Tibial artery (tissue), 4 donors: Measurements from ENCODE around the gene RPS6KA3.

Source experiments
- DNase-seq, 2 donors: peaks; one replicate each; pipeline ENCODE4 v3.0.0-alpha.2; 2019
- H3K27ac ChIP-seq, 2 donors: fragments of 200-600 bp; sonication (generic) in 1 of 2; 1 replicate in 1 of 2; 2 replicates in 1 of 2; pipeline ENCODE4 v1.5.1; 2018 to 2019; ENCODE audit warnings: mild to moderate bottlenecking in 1 of 2
- H3K27me3 ChIP-seq, 2 donors: fragments of 200-600 bp; sonication (generic) in 1 of 2; one replicate each; pipeline versions ENCODE4 v1.5.1 to v1.6.0; 2016 to 2019
- H3K36me3 ChIP-seq, 3 donors: fragments of 200-600 bp; sonication (generic) in 2 of 3; one replicate each; pipeline ENCODE4 v1.5.1; 2016 to 2019; ENCODE audit warnings: mild to moderate bottlenecking in 2 of 3
- H3K4me1 ChIP-seq, 4 donors: fragments of 200-600 bp; sonication (generic) in 2 of 4; 1 replicate in 3 of 4; 2 replicates in 1 of 4; pipeline ENCODE4 v1.5.1; 2016 to 2019
- H3K4me3 ChIP-seq, 2 donors: fragments of 200-600 bp; sonication (generic) in 1 of 2; 1 replicate in 1 of 2; 2 replicates in 1 of 2; pipeline ENCODE4 v1.5.1; 2018 to 2019; ENCODE audit warnings: mild to moderate bottlenecking in 2 of 2
- H3K9me3 ChIP-seq, 3 donors: fragments of 200-600 bp; sonication (generic) in 1 of 3; one replicate each; pipeline ENCODE4 v1.5.1; 2016 to 2019
- CTCF ChIP-seq, 2 experiments: fragments of 200-600 bp in 1 of 2; fragments of 450-650 bp in 1 of 2; IDR thresholded peaks; one replicate each; pipeline ENCODE4 v1.5.1; 2017 to 2019; ENCODE audit warnings: antibody characterized with exemption in 2 of 2, mild to moderate bottlenecking in 1 of 2, moderate library complexity in 1 of 2
- intact Hi-C: fragments of 100-400 bp; cut with DNase I; formaldehyde crosslinking; loops from one replicate; pipeline ENCODE4 v1.15.0; 2023; ENCODE audit warnings: low total_unique reads

Gene RPS6KA3

GRCh38 chrX:20240201-20240600 is 26.5 kb downstream of the RPS6KA3 start:
- intact Hi-C loops: no loop called here
- Histone ChIP-seq H3K4me1 (no peaks in the 10 kb centered on the region), H3K27me3 (no peaks in the 10 kb centered on the region), H3K9me3 (no peaks in the 10 kb centered on the region), H3K36me3 (no peaks in the 10 kb centered on the region), H3K4me3 (no peak overlapping the region), H3K27ac (no peak overlapping the region)
- no peak for TF ChIP-seq CTCF (IDR thresholded peaks at IDR 0.05)
- DNase-seq: no peak

- H3K9me3 ChIP-seq: no peaks in the 10 kb centered on the region
- no peak overlapping the region for H3K4me3 ChIP-seq
- intact Hi-C loops: no loop called here
- no peak for DNase-seq
- no peaks in the 10 kb centered on the region for H3K36me3 ChIP-seq
- TF ChIP-seq CTCF (IDR thresholded peaks at IDR 0.05): no peak
- H3K27me3 ChIP-seq: no peaks in the 10 kb centered on the region
- H3K27ac ChIP-seq: no peak overlapping the region
- no peaks in the 10 kb centered on the region for H3K4me1 ChIP-seq
These were observed 28.8 kb downstream of the RPS6KA3 start for GRCh38 chrX:20237864-20238263.

- Histone ChIP-seq H3K36me3 (no peaks in the 10 kb centered on the region), H3K4me1 (no peaks in the 10 kb centered on the region), H3K9me3 (no peaks in the 10 kb centered on the region), H3K27ac (no peak overlapping the region), H3K27me3 (no peaks in the 10 kb centered on the region), H3K4me3 (no peak overlapping the region)
- intact Hi-C loops: no loop called here
- DNase-seq: no peak
- no peak for TF ChIP-seq CTCF (IDR thresholded peaks at IDR 0.05)
These were observed 31.0 kb downstream of the RPS6KA3 start for GRCh38 chrX:20235755-20236154.

- Histone ChIP-seq H3K9me3 (no peaks in the 10 kb centered on the region), H3K4me1 (no peaks in the 10 kb centered on the region), H3K36me3 (no peaks in the 10 kb centered on the region), H3K27me3 (no peaks in the 10 kb centered on the region), H3K4me3 (no peak overlapping the region), H3K27ac (no peak overlapping the region)
- intact Hi-C loops: no loop called here
- no peak for DNase-seq
- no peak for TF ChIP-seq CTCF (IDR thresholded peaks at IDR 0.05)
These were observed 33.4 kb downstream of the RPS6KA3 start for GRCh38 chrX:20233336-20233735.

GRCh38 chrX:20231598-20231997 is 35.1 kb downstream of the RPS6KA3 start:
- H3K4me3 ChIP-seq: no peak overlapping the region
- no peaks in the 10 kb centered on the region for H3K36me3 ChIP-seq
- no peak for TF ChIP-seq CTCF (IDR thresholded peaks at IDR 0.05)
- no peaks in the 10 kb centered on the region for H3K27me3 ChIP-seq
- H3K27ac ChIP-seq: no peak overlapping the region
- DNase-seq: no peak
- intact Hi-C loops: no loop called here
- H3K9me3 ChIP-seq: no peaks in the 10 kb centered on the region
- H3K4me1 ChIP-seq: peaks cover 0 to 10% (median 2%) of the 10 kb centered on the region in 4 donors

GRCh38 chrX:20230406-20230805 is 36.3 kb downstream of the RPS6KA3 start:
- H3K27ac ChIP-seq: no peak overlapping the region
- DNase-seq: no peak

More at GRCh38 chrX:20230406-20230805, 36.3 kb downstream of the RPS6KA3 start:
- Histone ChIP-seq H3K36me3 (no peaks in the 10 kb centered on the region), H3K4me1 (peaks cover 0 to 10% (median 2%) of the 10 kb centered on the region in 4 donors), H3K9me3 (no peaks in the 10 kb centered on the region), H3K27me3 (no peaks in the 10 kb centered on the region), H3K4me3 (no peak overlapping the region)
- intact Hi-C loops: no loop called here
- no peak for TF ChIP-seq CTCF (IDR thresholded peaks at IDR 0.05)
